GM13977 (cell line): ENCODE results near the gene DSC2.
A peak's percentile ranks its signal among the peaks of the same experiment; 100 is the strongest.
"Not testable (repeated sequence)": the region's sequence is repeated elsewhere in the genome, so short reads cannot be mapped to it uniquely, and the experiment has no call there.

Experiments used
- DNase-seq: peaks from one replicate; pipeline ENCODE4 v3.0.0; 2012; ENCODE audit warnings: low spot score
- in situ Hi-C: fragments of 300-500 bp; cut with MboI; formaldehyde crosslinking; loops from one replicate; pipeline ENCODE4 v1.12.0; 2022; ENCODE audit warnings: low sequenced_read_pairs, low pct_unique_long_range_greater_than_20kb, mixed read lengths, inconsistent platforms; ENCODE audit not compliant: unreplicated experiment
- TF ChIP-seq, protein P1 (sequence below): IDR thresholded peaks from 2 replicates; pipeline ENCODE4 v1.5.1; 2012; ENCODE audit warnings: mild to moderate bottlenecking, control low read depth; ENCODE audit not compliant: insufficient read depth; ENCODE audit errors: extremely low read depth, missing control alignments

DSC2 gene

DNA sequence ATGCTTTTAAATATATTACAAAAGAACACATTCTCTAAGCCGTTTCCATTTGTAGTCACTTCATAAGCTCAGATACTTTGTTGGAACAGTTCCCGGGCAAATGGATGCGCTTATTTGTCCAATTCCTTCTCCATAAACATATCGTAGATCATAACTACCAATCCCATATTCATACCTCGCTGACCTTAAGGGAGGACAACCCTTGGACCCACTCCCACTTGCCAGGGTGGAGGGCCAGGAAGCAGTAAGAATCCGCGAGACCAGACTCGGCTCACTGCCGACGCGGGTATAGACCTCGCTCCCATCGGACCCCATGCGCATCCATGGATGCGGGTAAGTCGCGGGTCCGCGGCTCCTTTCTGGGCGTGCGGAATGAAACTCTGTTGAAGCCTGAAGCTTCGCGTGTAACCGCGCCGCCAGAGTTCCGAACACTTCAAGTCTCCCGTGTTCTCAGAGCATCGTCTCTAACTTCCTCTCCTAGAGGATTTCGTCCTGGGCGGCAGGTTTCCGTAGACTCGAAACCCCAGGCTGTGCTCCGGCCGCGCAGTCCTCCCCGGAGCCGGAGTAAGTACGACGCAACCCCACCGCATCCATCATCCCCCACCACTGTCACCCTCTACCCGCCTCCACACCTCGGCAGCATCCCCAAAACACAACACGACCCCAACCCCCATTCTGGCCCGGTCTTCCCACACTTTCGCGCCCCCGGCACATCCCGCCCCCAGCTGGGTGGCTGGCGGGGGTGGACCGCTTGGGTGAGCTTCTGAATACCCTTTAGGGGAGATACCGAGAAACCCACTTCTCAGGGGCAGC, 60.7 kb downstream of the DSC2 start:
- DNase-seq = peak; percentile 51
- TF ChIP-seq, protein P1, sequence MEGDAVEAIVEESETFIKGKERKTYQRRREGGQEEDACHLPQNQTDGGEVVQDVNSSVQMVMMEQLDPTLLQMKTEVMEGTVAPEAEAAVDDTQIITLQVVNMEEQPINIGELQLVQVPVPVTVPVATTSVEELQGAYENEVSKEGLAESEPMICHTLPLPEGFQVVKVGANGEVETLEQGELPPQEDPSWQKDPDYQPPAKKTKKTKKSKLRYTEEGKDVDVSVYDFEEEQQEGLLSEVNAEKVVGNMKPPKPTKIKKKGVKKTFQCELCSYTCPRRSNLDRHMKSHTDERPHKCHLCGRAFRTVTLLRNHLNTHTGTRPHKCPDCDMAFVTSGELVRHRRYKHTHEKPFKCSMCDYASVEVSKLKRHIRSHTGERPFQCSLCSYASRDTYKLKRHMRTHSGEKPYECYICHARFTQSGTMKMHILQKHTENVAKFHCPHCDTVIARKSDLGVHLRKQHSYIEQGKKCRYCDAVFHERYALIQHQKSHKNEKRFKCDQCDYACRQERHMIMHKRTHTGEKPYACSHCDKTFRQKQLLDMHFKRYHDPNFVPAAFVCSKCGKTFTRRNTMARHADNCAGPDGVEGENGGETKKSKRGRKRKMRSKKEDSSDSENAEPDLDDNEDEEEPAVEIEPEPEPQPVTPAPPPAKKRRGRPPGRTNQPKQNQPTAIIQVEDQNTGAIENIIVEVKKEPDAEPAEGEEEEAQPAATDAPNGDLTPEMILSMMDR = no peak
- in situ Hi-C loops = no loop called here

DNA sequence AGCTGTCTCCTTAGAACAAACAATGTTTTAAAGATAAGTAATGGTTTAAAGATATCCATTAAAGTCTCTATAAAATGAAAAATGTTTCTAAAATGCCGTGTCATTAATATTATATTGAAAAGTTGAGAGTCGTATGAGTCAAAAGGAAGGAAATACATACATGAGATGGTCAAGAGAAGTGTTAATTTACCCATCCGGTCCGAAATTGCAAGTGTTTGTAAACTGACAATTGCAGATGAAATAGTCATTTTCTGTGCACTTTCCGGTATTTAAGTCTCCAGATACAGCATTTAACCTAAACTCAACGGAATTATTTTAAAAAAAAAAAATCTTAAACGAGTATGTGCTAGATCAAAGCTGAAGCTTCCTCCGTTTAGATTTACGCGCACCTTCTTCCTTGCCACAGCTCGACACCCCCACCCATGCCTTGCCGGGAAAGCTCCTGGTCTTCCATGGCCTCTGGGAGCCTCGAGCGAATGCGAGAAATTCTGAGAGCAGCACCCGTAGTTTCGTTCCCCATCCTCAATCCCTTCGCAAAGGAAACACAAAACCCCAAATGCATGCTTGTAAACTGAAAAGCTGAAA, 61.4 kb downstream of the DSC2 start:
- TF ChIP-seq, protein P1 = no peak
- DNase-seq = peak; percentile 41
- in situ Hi-C loops = no loop called here

DNA sequence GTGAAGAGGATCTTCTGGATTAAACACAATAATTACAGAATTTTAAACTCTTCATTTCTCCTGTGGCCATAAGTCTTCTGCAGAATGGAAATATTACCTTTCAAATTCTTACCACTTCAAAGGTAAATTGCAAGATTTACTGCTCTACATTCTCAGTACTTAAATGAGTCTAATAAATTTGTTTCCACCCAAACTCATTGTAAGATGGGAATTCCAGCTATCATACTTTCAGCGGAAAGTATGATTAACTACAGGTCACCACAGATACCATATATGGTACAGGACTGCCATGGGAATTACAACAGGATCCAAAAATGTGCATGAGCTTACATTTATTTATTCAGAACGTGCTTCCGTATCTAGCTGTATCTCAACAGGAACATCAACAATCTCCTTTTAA, 62.8 kb downstream of the DSC2 start:
- DNase-seq = no peak
- TF ChIP-seq, protein P1 = no peak
- in situ Hi-C loops = no loop called here

DNA sequence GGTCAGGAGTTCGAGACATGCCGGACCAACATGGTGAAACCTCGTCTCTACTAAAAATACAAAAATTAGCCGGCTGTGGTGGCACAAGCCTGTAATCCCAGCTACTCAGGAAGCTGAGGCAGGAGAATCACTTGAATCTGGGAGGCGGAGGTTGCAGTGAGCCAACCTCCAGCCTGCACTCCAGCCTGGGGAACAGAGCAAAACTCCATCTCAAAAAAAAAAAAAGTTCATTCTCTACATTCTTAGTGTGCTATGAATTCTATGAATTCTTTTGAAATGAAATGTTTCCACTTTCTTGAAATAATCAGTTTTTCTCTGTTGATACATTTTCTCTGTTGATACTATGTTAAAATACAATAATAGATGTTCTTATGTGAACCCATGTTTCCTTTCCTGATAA, 64.5 kb downstream of the DSC2 start:
- in situ Hi-C loops, DNase-seq: not testable (repeated sequence)

DNA sequence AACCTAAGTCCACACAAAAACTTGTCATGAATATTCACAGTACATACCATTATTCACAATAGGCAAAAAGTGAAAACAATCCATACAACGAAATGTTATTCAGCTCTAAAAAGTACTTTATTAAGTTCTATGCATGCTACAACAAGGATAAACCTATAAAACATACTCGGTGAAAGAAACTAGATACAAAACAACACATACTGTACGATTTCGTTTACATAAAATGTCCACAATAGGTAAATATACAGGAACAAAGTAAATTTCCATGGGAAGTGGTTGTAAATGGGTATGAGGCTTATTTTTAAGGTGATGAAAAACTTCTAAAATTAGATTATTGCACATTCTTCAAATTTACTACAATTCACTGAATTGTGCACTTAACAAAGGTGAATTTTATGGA, 67.7 kb downstream of the DSC2 start:
- no peak for DNase-seq
- TF ChIP-seq, protein P1 = no peak
- in situ Hi-C loops = no loop called here

- in situ Hi-C loops = no loop called here
- DNase-seq = no peak
These were observed 71.5 kb downstream of the DSC2 start for GRCh38 chr18:31030574-31031278.

More at GRCh38 chr18:31030574-31031278, 71.5 kb downstream of the DSC2 start:
- TF ChIP-seq, protein P1 = no peak
